Gastroesophageal sphincter (tissue), 4 donors: Measurements from ENCODE around the gene L1CAM. TPM values are rescaled to one million over a fixed set of nuclear protein-coding genes. Genes with fewer than 3 reads are reported as not detected.

Experiments used
- ATAC-seq: fragments of 150-250 bp; one replicate; pipeline ENCODE4 v1.9.1; 2016; ENCODE audit warnings: mild to moderate bottlenecking, moderate library complexity
- H3K27ac ChIP-seq, 4 donors: fragments of 200-600 bp; sonication (generic) in 3 of 4; 1 replicate in 3 of 4; 2 replicates in 1 of 4; pipeline ENCODE4 v1.5.1; 2016 to 2019
- H3K27me3 ChIP-seq: fragments of 200-600 bp; sonication (generic); one replicate; pipeline ENCODE4 v1.5.1; 2019
- H3K36me3 ChIP-seq, 2 donors: fragments of 200-600 bp; sonication (generic); one replicate each; pipeline ENCODE4 v1.5.1; 2019; ENCODE audit warnings: control low read depth in 1 of 2
- H3K4me1 ChIP-seq, 3 donors: fragments of 200-600 bp; sonication (generic); 1 replicate in 2 of 3; 2 replicates in 1 of 3; pipeline ENCODE4 v1.5.1; 2016 to 2019; ENCODE audit warnings: control low read depth in 2 of 3
- H3K4me3 ChIP-seq, 2 donors: fragments of 200-600 bp; sonication (generic); one replicate each; pipeline ENCODE4 v1.5.1; 2019; ENCODE audit warnings: mild to moderate bottlenecking in 1 of 2, moderate library complexity in 1 of 2
- H3K9me3 ChIP-seq, 3 donors: fragments of 200-600 bp; sonication (generic); one replicate each; pipeline ENCODE4 v1.5.1; 2017 to 2019; ENCODE audit warnings: control low read depth in 2 of 3
- CTCF ChIP-seq, 4 experiments: fragments of 200-600 bp in 2 of 4; fragments of 450-650 bp in 2 of 4; sonication (generic) in 1 of 4; IDR thresholded peaks; one replicate each; pipeline ENCODE4 v1.5.1; 2017 to 2019; ENCODE audit warnings: antibody characterized with exemption in 4 of 4, mild to moderate bottlenecking in 2 of 4, moderate library complexity in 2 of 4
- EP300 ChIP-seq: sonication (generic); formaldehyde crosslinking; IDR thresholded peaks from one replicate; pipeline ENCODE4 v1.6.1; 2017; ENCODE audit warnings: antibody characterized with exemption, mild to moderate bottlenecking
- POLR2A ChIP-seq, 2 donors: fragments of 450-650 bp; IDR thresholded peaks; one replicate each; pipeline ENCODE4 v1.6.1; 2017; ENCODE audit warnings: antibody characterized with exemption in 2 of 2, mild to moderate bottlenecking in 2 of 2, moderate library complexity in 1 of 2
- POLR2AphosphoS5 ChIP-seq: sonication (generic); formaldehyde crosslinking; IDR thresholded peaks from one replicate; pipeline ENCODE4 v1.6.1; 2017; ENCODE audit warnings: antibody characterized with exemption
- WGBS, 2 donors: methylation state at CpG; one replicate each; pipeline ENCODE4 v1.1.5; 2018; ENCODE audit warnings: low coverage in 1 of 2; 5-methylcytosine and 5-hydroxymethylcytosine counted together
- total RNA-seq, 4 donors: library from RNA; depleted of rRNA; stranded (reverse); fragments of >200 nt; gene quantifications; one replicate each; pipeline ENCODE4 v1.1.0, GENCODE V29; 2016

Gene L1CAM
- total RNA-seq, 4 donors from 2014 or later = 16.2 to 53.3 (median 26.7) TPM

GRCh38 chrX:153871946-153872878 lies 13.8 kb downstream of the L1CAM start:
- H3K36me3 ChIP-seq = no peaks in the 10 kb centered on the region
- TF ChIP-seq POLR2A (IDR thresholded peaks at IDR 0.05) = no peak
- no peak for TF ChIP-seq CTCF (IDR thresholded peaks at IDR 0.05)
- TF ChIP-seq POLR2AphosphoS5 = no peak
- no peak for TF ChIP-seq EP300
- no peak overlapping the region for H3K4me3 ChIP-seq
- WGBS, 2 donors = 64 to 80% methylated on average over 1 to 10 of the region's 29 CpGs
- H3K9me3 ChIP-seq = no peaks in the 10 kb centered on the region
- H3K27ac ChIP-seq = no peak overlapping the region
- H3K27me3 ChIP-seq = peaks cover 42% of the 10 kb centered on the region
- H3K4me1 ChIP-seq = no peaks in the 10 kb centered on the region
- ATAC-seq = no peak

GRCh38 chrX:153871451-153871850 lies 14.5 kb downstream of the L1CAM start:
- TF ChIP-seq POLR2AphosphoS5 (no peak), POLR2A (IDR thresholded peaks at IDR 0.05) (no peak), EP300 (no peak), CTCF (IDR thresholded peaks at IDR 0.05) (no peak)
- WGBS, 2 donors = 21 to 28% methylated on average over 2 to 3 of the region's 6 CpGs
- Histone ChIP-seq H3K4me1 (no peaks in the 10 kb centered on the region), H3K27ac (no peak overlapping the region), H3K4me3 (no peak overlapping the region), H3K9me3 (no peaks in the 10 kb centered on the region), H3K27me3 (peaks cover 38% of the 10 kb centered on the region), H3K36me3 (no peaks in the 10 kb centered on the region)
- ATAC-seq = no peak

GRCh38 chrX:153870791-153871360 lies 15.1 kb downstream of the L1CAM start:
- ATAC-seq = no peak
- Histone ChIP-seq H3K4me1 (no peaks in the 10 kb centered on the region), H3K27ac (no peak overlapping the region), H3K9me3 (no peaks in the 10 kb centered on the region), H3K27me3 (peaks cover 32% of the 10 kb centered on the region), H3K36me3 (no peaks in the 10 kb centered on the region), H3K4me3 (no peak overlapping the region)
- 100% methylated on average over 1 of the region's 21 CpGs; no CpG with 5 or more reads in 1 of the 2 donors for WGBS, 2 donors
- TF ChIP-seq POLR2A (IDR thresholded peaks at IDR 0.05) (no peak), CTCF (IDR thresholded peaks at IDR 0.05) (no peak), POLR2AphosphoS5 (no peak), EP300 (no peak)

GRCh38 chrX:153870288-153870690 lies 15.7 kb downstream of the L1CAM start:
- no peak for ATAC-seq
- no peak overlapping the region for H3K4me3 ChIP-seq
- no peaks in the 10 kb centered on the region for H3K9me3 ChIP-seq
- no peaks in the 10 kb centered on the region for H3K36me3 ChIP-seq
- no CpG with 5 or more reads among the region's 11 CpGs for WGBS, 2 donors
- H3K4me1 ChIP-seq = no peaks in the 10 kb centered on the region
- peaks cover 29% of the 10 kb centered on the region for H3K27me3 ChIP-seq
- TF ChIP-seq POLR2A (IDR thresholded peaks at IDR 0.05) (no peak), EP300 (no peak), POLR2AphosphoS5 (no peak), CTCF (IDR thresholded peaks at IDR 0.05) (no peak)
- no peak overlapping the region for H3K27ac ChIP-seq
